ENCODE results near the gene SDF2L1.
"Not testable (repeated sequence)": the region's sequence is repeated elsewhere in the genome, so short reads cannot be mapped to it uniquely, and the experiment has no call there.

SDF2L1 gene

GRCh38 chr22:21665047-21665851, 23.1 kb downstream of the SDF2L1 start:
- DNase-seq: no peak

GRCh38 chr22:21666786-21667185, 24.7 kb downstream of the SDF2L1 start:
- DNase-seq: no peak

GRCh38 chr22:21669026-21669425, 26.9 kb downstream of the SDF2L1 start:
- DNase-seq: no peak

DNA sequence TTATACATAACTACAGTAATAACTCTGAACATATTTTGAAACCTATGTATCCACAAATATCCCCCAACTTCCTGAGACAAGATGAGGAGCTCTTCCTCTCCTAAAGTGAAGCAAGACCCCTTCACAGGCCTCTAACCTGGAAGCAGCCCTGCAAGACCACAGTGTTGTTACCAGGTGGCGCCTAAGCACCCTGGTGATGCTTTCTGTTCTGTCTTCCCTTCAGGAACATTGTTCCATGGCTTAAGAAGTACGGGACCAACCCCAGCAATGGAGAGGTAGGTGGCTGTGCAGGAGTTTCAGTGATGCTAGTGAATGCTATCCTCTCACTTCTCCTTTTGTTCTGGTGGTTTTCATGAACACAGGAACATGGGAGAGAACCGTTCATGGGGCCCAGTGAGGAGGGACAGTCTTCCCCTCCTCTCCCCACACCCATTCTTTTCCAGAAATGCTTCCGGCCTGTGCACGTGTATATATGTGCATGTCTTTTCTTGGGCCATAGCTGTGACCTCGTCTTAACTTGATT, 30.1 kb downstream of the SDF2L1 start:
- DNase-seq: no peak

DNA sequence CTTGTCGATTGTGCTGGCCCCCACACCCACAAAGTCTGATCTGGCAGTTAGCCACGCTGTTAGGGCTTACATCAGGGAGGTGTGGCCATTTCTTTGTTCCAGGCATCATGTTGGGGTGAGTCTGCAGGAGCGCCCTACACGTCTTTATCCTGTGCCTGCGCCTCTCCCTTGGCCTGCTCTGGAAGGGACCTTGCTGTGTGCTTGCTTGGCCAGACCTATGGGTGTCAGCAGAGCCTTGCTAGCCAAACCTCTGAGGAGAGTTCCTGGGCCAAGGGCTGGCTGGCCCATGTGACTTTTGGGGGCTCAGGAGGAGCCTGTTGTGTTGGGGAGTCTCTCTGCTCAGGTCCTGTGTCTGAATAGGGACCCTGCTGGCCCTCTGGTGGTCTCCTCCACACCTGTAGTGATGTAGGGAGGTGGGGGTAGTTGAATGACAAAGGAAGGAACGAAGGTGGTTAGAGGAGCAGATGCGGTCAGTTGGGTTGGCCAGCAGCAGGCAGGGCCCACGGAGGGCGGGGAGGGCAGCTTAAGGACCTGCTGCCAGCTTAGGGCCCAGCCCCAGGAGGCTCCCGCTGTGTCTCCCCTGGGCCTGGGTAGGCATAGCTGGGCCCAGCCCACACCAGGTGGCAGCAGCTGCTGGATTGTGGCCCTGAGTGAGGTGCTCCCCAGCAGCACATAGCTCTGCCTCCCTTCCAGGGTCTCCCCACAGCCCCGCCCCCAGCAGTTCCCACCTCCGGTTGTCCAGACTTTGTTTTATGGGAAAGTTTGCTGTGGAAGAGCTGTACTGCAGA, 31.6 kb downstream of the SDF2L1 start:
- DNase-seq: no peak

DNA sequence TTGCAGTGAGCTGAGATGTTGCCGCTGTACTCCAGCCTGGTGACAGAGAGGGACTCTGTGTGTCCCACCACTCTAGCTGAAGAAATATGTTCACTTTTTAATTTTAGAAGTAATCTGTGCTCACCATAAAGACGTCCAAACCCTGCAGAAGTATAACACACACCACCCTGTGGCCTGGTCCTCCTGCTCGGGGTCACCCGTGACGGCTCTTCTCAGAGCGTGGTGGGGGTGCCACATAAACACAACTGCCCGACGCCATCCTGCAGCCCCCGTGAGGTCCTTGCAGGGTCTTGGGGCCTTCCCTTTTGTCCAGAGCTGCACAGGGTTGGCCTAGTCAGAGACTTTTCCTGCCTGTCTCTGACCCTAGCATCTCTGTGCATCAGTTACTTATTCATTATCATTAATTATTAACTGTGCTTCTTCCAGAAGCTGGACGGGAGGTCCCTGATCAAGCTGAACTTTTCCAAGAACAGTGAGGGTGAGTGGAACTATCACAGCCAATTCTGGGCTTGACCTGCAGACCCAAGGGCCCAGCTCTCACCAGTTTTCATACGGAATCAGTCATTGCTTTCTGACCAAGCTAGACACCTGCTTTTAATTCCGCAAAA, 32.6 kb downstream of the SDF2L1 start:
- DNase-seq: no peak

DNA sequence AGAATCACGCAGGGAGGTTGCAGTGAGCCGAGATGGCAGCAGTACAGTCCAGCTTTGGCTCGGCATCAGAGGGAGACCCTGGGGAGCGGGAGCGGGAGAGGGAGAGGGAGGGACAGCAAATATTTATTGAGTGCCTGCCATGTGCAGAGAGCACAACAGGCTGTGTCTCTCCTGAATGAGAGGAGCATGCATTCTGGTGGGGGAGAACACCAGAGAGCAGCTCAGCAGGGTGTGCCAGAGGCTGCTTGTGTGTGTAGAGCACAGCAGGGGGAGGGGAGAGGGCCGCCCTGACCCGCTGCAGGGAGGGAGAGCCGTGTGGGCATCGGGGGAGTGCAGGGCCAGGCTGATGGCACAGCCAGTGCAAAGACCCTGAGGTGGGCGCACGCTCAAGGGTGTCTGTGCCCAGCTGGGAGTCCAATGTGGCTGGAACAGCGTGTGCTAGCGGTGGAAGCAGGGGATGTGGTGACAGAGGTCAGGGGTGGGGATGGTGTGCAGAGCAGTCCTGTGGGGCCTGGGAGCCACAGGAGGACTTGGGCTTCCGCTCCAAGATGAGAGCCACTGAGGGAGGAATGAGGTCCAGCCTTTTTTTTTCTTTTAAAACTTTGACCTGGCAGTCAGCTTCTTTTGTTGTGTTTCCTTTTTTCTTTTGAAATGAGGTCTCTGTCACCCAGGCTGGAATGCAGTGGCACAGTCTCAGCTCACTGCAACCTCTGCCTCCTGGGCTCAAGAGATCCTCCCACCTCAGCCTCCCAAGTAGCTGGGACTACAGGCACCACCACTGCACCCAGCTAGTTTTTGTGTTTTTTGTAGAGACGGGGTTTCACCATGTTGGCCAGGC, 35.7 kb downstream of the SDF2L1 start:
- no peak for DNase-seq

- not testable (repeated sequence) for DNase-seq
Measured at GRCh38 chr22:21678842-21679241, 36.7 kb downstream of the SDF2L1 start.

DNA sequence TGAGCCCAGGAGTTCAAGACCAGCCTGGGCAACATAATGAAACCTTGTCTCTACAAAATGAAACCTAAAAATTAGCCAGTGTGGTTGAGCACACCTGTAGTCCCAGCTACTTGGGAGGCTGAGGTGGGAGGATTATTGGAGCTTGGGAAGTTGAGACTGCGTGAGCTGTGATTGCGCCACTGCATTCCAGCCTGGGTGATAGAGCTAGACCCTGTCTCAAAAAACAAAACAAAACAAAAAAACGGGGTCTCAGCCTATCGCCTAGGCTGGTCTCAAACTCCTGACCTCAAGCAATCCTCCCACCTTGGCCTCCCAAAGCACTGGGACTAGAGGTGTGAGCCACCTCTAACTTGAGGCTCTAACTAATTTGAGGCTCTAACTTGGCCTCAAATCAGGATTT, 37.3 kb downstream of the SDF2L1 start:
- no peak for DNase-seq

DNA sequence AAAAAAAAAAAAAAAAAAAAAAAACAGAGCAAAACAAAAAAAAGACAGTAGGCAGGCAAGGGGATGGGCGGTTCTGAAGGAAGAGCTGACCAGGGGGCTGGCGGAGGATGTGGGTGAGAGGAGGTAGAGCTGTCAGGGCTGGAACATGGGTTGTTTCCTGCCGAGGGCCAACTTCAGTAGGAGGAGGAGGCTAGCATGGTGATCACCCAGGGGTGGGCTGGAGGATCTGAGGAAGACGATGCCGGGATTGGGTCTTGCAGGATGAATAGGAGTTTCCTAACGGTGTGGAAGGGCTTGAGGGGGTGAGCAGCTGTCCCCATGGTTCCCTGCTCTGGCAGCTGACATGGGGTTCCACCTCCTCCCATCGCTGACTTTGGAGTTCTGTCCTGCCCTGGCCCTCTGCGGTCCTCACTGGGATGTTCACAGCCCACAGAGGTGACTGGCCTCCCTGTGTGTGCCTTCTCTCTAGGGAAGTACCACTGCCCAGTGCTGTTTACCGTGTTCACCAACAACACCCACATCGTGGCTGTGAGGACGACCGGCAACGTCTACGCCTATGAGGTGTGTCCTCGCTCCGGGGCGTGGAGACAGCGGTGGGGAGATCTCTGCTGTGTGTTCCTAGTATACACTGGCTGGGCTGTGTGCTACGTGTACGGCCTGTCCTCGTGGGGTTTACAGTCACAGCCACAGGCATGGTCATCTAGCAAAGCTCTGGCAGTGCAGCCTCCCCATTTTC, 38.9 kb downstream of the SDF2L1 start:
- no peak for DNase-seq

DNA sequence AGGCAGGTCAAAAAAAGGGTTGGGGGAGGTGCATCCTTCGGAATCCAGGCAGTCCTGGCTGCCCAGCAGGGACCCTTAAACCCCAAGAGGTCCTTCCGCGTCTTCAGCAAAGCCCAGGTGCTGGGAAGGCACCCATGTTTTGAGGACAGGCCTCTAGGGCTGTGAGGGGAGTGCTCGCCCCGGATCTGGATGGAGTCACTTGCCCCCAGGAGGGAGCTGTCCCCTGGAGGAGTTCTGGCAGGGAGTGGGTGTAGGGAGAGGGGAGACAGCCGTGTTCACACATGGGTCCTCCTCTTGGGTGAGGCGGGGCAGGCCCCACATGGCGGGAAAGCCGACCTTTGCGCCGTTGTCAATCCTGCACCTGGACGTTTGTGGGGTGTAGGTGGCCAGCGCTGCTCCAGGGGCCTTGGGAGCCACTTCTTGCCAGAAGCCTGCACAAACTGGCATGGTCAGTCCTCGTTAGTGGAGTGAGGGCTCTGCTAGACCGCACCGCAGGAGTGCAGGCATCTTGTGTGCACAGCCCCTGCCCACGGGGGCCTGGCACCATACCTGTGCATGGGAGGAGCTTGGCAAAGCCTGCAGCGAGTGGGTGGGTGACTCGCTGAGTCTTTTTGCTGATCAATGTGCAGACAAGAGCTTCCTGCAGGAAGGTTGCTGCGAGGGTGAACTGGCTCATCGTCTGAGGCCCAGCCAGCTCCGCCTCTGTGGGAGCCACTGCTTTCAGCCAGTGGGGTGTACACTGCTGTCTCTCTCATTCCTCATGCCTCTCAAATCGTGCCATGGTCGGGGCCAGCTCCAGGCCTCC, 39.7 kb downstream of the SDF2L1 start:
- no peak for DNase-seq

GRCh38 chr22:21682385-21683175, 40.5 kb downstream of the SDF2L1 start:
- no peak for DNase-seq

DNA sequence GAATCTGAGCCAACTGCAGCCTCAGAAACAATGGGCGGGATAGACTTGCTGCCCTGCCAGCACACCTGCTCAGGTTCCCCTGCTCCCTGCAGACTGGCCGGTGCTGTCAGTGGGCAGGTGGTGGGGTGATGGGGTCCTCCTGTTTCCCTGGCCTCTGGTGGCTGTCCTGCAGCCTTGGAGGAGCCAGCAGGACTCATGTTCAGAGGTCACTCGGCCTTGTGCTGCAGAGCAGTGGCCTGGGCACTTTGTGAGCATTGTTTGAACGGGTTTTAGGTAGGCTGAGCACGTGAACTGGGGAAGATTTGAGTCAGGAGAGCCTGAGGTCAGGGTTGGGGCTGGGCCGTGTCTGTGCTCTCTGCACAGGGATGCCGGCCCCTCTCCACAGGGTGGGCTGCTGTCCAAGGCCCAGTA, 41.3 kb downstream of the SDF2L1 start:
- DNase-seq: no peak

DNA sequence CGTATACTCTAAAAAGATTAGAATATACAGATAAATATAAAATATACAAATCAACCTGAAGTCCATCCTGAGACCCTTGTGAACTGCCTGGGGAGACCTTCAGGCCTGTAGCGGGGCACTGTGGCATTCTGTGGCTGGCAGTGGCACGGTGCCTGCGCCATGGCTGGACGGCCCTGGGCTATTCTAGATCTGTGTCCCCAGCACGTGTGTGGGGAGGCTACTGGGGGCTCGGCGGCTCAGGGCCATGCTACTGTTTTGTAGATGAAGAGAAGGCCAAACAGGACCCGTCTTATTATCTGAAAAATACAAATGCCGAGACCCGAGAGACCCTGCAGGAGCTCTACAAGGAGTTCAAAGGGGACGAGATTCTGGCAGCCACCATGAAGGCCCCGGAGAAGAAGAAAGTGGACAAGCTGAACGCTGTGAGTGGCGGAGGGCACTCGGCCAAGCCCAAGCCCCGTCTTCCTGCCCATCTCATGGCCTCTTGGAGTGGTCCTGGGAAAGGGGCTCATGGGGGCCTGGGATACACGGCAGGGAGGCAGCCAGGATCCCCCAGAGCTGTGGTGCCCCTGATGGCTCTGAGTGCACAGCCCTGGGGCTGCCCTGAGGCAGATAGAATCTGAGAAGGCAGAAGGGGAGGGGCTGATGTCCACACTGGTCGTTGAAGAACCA, 42.5 kb downstream of the SDF2L1 start:
- no peak for DNase-seq

- no peak for DNase-seq
Measured at GRCh38 chr22:21685164-21685513, 43.0 kb downstream of the SDF2L1 start.

DNA sequence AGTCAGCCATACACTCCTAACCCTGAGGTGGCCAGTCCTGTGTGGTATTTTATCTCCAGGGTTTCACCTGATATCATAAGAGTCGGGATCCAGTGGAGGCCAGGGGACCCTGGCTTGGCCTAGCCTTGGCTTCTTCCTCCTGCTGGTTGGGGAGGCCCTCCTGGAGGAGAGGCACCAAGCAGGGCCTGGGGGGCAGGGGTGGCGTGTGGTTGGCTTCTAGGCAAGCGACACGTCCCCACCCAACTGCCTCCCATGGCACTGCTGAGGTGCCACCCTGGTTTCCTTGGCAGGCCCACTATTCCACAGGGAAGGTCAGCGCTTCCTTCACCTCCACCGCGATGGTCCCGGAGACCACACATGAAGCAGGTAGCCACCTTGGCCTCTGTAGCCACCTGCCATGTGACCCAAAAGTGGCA, 44.1 kb downstream of the SDF2L1 start:
- DNase-seq: no peak

- DNase-seq: no peak
Measured at GRCh38 chr22:21686634-21687393, 44.7 kb downstream of the SDF2L1 start.

DNA sequence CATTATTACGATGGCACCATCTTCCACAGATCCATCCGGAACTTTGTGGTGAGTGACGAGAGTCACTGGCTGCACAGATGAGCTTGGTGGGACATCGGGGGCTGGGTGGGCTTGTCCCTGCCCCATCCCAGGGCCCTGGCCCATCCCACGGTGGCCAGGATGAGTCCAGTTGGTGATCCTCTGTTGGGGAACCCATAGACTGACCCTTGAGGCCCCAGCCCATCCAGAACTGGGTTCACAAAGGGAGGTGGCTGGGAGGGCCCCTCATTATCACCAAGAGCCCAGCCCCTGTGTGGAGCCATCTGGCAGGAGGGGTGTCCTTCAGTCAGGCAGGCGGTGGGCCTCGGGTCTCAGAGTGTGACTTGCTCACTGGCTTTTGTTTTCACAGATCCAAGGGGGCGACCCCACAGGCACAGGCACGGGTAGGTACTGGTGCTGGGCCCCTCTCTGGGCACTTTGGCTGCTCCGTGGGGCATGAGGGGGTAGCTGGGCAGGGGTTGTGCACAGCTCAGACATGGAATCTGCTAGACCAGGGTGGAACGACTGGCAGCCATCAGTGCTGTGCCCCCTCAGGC, 45.7 kb downstream of the SDF2L1 start:
- no peak for DNase-seq

DNA sequence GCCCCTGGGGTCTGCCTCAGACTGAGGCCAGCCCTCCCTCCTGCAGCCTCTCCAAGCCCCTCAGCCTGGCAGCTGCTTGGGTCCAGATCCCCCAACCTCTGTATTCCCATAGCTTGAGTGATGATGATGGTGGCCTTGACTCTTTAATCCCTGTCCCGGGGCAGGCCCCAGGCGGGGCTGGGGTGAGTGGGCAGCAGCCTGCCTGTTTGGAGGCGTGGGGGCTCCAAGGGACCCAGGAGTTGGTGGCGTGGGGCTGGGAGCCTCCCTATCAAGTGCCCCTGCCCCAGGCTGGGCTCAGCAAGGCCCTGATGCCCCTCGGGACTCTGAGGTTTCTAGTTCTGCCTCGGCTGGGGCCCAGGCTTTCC, 46.2 kb downstream of the SDF2L1 start:
- DNase-seq: no peak

Data from suppressor macrophage treated with lipopolysaccharide for 4 hours (primary cell).